Measurements from ENCODE around the gene CRACR2B.

The CRACR2B gene

DNA sequence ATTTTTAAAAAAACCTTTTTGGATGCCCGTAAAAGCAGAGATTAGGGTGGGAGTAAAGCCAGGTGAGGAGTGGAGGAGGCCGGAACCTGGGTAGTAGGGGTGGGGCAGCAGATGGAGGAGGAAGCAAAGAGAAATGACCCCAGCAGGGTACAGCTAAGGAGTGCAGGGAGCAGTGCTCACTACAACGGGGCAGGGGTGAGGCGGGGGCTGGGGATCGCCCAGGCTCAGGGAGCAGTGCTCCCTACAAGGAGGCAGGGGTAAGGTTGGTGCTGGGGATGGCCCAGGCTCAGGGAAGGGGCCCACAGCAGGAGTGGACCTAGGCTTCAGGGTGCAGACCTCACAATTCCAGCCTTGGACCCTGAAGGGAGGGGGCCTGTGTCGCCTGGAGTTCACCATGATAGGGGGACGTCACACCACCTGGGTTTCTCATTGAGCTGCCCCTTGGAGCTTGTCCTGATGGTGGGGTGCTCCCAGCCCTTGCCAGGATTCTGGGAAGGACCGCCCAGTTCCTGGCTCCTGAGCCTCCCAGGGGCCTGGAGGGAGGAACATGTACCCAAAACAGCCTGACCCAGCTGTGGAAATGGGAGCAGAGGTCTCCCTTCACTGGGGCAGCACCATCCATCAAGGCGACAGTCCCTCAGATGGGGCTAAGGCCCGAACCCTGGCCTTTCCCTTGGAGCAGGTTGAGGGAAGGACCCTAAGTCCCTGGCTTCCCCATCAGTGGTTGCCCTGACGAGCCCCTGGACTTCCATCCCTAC, 11.9 kb upstream of the CRACR2B start:
- no peak overlapping the region for H2AFZ ChIP-seq
- no peak overlapping the region for H3K4me2 ChIP-seq (ENCODE audit: low read length)
- H3K36me3 ChIP-seq (ENCODE audit: control insufficient read depth, insufficient read depth, low read length) = no peaks in the 10 kb centered on the region
- no peak overlapping the region for H3K4me3 ChIP-seq (ENCODE audit: low read depth, low read length)
- H3K9ac ChIP-seq = no peak overlapping the region
- H3K79me2 ChIP-seq = peaks cover 2% of the 10 kb centered on the region
- peaks cover 7% of the 10 kb centered on the region for H3K4me1 ChIP-seq
- no peaks in the 10 kb centered on the region for H3K9me3 ChIP-seq (ENCODE audit: control insufficient read depth, low read length)
- H3K27me3 ChIP-seq (ENCODE audit: control insufficient read depth, insufficient read depth, low read length) = no peaks in the 10 kb centered on the region
- no peak overlapping the region for H3K27ac ChIP-seq
- TF ChIP-seq, protein P1, sequence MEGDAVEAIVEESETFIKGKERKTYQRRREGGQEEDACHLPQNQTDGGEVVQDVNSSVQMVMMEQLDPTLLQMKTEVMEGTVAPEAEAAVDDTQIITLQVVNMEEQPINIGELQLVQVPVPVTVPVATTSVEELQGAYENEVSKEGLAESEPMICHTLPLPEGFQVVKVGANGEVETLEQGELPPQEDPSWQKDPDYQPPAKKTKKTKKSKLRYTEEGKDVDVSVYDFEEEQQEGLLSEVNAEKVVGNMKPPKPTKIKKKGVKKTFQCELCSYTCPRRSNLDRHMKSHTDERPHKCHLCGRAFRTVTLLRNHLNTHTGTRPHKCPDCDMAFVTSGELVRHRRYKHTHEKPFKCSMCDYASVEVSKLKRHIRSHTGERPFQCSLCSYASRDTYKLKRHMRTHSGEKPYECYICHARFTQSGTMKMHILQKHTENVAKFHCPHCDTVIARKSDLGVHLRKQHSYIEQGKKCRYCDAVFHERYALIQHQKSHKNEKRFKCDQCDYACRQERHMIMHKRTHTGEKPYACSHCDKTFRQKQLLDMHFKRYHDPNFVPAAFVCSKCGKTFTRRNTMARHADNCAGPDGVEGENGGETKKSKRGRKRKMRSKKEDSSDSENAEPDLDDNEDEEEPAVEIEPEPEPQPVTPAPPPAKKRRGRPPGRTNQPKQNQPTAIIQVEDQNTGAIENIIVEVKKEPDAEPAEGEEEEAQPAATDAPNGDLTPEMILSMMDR (IDR thresholded peaks at IDR 0.05) = no peak

DNA sequence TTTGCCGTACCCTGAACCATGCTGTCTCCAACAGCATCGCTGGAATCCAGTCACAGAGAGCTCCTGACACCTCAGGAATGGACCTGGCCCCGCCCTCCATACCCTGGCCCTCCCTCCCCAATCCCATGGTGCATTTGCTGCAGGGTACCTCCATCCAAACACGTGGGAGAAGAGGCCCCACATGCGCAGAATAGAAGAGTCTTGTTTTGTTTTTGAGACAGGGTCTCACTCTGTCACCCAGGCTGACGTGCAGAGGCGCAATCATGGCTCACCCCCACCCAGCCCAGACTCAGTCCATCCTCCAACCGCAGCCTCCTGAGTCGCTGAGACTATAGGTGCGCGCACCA, 11.3 kb upstream of the CRACR2B start:
- TF ChIP-seq, protein P1 (IDR thresholded peaks at IDR 0.05) = no peak
- H3K9me3 ChIP-seq (ENCODE audit: control insufficient read depth, low read length) = no peaks in the 10 kb centered on the region
- H3K4me2 ChIP-seq (ENCODE audit: low read length) = no peak overlapping the region
- H3K9ac ChIP-seq = no peak overlapping the region
- peaks cover 2% of the 10 kb centered on the region for H3K79me2 ChIP-seq
- peaks cover 5% of the 10 kb centered on the region for H3K4me1 ChIP-seq
- H3K27me3 ChIP-seq (ENCODE audit: control insufficient read depth, insufficient read depth, low read length) = no peaks in the 10 kb centered on the region
- no peak overlapping the region for H3K27ac ChIP-seq
- H3K4me3 ChIP-seq (ENCODE audit: low read depth, low read length) = no peak overlapping the region
- H3K36me3 ChIP-seq (ENCODE audit: control insufficient read depth, insufficient read depth, low read length) = no peaks in the 10 kb centered on the region
- H2AFZ ChIP-seq = no peak overlapping the region

DNA sequence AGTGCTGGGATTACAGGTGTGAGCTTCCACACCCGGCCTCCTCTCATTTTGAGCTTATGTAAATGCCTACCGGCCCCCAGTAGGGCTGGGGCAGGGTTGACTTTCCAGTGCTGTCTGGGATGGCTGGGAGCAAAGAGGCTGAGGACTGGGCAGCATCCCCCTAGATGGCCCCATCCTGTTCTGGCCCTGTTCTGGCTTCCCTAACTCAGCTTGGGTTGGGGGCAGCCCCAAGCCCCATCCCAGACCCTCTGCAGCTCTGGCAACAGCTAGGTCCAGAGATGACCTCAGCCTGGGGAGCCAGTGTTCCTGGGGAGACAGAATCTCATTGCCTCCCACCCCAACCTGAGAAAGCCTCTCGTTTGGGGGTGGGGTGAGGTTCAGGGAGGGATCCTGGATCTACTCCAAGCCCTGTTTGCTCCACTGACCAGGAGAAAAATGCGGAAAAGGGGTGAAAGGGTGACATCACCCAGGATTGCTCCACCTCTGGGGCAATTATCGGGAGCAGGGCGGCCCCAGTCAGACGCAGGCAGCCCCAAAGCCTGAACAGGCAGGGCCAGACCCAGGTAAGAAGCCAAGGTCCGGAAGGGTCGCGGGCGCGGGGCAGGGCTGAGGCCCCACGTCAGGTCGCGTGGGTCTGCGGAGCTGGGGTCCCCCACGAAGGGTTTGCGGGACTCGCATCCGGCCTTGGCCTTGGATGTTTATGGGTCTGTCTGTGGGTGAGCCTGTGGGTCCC, 9.2 kb upstream of the CRACR2B start, which contains the start of gene PNPLA2:
Gene PNPLA2 (plus strand): TSS at position 519 of the 733 bp plus-strand sequence. CDS start 805 bp downstream, outside the sequence.
- no peak within 1 kb of the TSS for H3K9ac ChIP-seq
- peaks cover 5% of the 10 kb centered on the region for H3K4me1 ChIP-seq
- peak within 1 kb of the TSS; percentile 81 for H3K4me2 ChIP-seq (ENCODE audit: low read length)
- H3K36me3 ChIP-seq (ENCODE audit: control insufficient read depth, insufficient read depth, low read length) = no peaks in the 10 kb centered on the region
- no peaks in the 10 kb centered on the region for H3K9me3 ChIP-seq (ENCODE audit: control insufficient read depth, low read length)
- H3K27ac ChIP-seq = peak within 1 kb of the TSS; percentile 75
- H3K4me3 ChIP-seq (ENCODE audit: low read depth, low read length) = peak within 1 kb of the TSS; percentile 79
- no peaks in the 10 kb centered on the region for H3K27me3 ChIP-seq (ENCODE audit: control insufficient read depth, insufficient read depth, low read length)
- H3K79me2 ChIP-seq = peaks cover 2% of the 10 kb centered on the region
- H2AFZ ChIP-seq = peak within 1 kb of the TSS; percentile 86
- TF ChIP-seq, protein P1 (IDR thresholded peaks at IDR 0.05) = no peak

DNA sequence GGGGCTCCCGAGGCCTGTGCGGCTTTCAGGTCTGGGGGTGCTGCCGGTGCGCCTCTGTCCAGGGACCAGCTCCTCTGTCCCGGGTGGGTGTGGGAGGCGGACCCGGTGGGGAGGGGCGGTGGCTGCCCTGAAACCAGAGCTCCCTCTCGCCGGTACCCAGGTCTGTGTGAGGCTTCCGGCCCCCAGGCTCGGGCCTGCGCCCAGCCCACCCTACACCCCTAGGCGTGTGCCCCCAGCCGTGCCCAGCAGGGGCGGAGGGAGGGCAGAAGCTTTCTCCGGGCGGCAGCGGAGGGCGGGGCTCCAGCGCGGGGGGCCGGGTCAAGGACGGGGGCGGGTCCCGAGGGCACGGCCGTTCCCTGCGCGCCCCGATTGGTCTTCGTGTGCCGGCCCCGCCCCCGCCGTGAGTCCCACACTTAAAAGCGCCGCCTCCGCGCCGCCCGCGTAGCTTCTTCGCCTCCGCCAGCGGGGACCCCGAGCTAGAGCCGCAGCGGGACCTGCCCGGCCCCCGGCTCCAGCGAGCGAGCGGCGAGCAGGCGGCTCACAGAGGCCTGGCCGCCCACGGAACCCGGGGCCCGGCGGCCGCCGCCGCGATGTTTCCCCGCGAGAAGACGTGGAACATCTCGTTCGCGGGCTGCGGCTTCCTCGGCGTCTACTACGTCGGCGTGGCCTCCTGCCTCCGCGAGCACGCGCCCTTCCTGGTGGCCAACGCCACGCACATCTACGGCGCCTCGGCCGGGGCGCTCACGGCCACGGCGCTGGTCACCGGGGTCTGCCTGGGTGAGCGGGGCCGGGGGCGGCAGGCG, 8.4 kb upstream of the CRACR2B start:
- no peaks in the 10 kb centered on the region for H3K27me3 ChIP-seq (ENCODE audit: control insufficient read depth, insufficient read depth, low read length)
- H3K79me2 ChIP-seq = peaks cover 2% of the 10 kb centered on the region
- peak overlapping the region; percentile 81 for H3K4me2 ChIP-seq (ENCODE audit: low read length)
- H3K4me1 ChIP-seq = peaks cover 5% of the 10 kb centered on the region
- H3K9me3 ChIP-seq (ENCODE audit: control insufficient read depth, low read length) = no peaks in the 10 kb centered on the region
- no peak overlapping the region for H3K9ac ChIP-seq
- H3K4me3 ChIP-seq (ENCODE audit: low read depth, low read length) = peak overlapping the region; percentile 79
- TF ChIP-seq, protein P1 (IDR thresholded peaks at IDR 0.05) = no peak
- peak overlapping the region; percentile 86 for H2AFZ ChIP-seq
- no peaks in the 10 kb centered on the region for H3K36me3 ChIP-seq (ENCODE audit: control insufficient read depth, insufficient read depth, low read length)
- H3K27ac ChIP-seq = peak overlapping the region; percentile 75

All from parathyroid adenoma (tissue), 2 donors.